ENCODE measurements around the gene CDK8. TPM values are rescaled to one million over a fixed set of nuclear protein-coding genes. Genes with fewer than 3 reads are reported as not detected.

CDK8 gene
- total RNA-seq, 4 donors from 2014 or later: 6.7 to 17.9 (median 15.4) TPM

DNA sequence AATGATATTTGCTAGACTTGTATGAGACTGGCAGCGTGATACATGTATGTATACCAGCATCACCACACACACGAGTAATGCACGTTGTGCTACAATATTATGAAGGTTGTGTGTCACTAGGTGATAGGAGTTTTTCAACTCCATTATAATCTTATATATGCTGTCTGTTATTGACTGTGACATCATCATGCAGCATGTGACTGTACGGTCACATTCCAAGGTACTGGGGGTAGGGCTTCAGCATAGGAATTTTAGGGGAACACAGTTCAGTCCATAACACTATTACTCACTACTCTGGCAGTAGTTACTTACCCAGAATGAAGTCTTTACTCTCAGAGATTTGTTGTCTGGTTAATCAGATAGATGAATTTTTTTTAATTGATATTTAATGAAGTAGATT lies 91.1 kb downstream of the CDK8 start:
- no peak for DNase-seq
- peaks cover 0 to 2% of the 10 kb centered on the region in 2 donors for H3K36me3 ChIP-seq
- H3K4me1 ChIP-seq: no peaks in the 10 kb centered on the region
- no peak overlapping the region for H3K4me3 ChIP-seq
- intact Hi-C loops (cut with DNase I; ENCODE audit: low total_unique reads): no loop called here
- H3K27ac ChIP-seq: no peak overlapping the region
- H3K27me3 ChIP-seq: no peaks in the 10 kb centered on the region
- TF ChIP-seq, protein P1, sequence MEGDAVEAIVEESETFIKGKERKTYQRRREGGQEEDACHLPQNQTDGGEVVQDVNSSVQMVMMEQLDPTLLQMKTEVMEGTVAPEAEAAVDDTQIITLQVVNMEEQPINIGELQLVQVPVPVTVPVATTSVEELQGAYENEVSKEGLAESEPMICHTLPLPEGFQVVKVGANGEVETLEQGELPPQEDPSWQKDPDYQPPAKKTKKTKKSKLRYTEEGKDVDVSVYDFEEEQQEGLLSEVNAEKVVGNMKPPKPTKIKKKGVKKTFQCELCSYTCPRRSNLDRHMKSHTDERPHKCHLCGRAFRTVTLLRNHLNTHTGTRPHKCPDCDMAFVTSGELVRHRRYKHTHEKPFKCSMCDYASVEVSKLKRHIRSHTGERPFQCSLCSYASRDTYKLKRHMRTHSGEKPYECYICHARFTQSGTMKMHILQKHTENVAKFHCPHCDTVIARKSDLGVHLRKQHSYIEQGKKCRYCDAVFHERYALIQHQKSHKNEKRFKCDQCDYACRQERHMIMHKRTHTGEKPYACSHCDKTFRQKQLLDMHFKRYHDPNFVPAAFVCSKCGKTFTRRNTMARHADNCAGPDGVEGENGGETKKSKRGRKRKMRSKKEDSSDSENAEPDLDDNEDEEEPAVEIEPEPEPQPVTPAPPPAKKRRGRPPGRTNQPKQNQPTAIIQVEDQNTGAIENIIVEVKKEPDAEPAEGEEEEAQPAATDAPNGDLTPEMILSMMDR (IDR thresholded peaks at IDR 0.05): no peak
- no peak for TF ChIP-seq POLR2A (IDR thresholded peaks at IDR 0.05)
- no peaks in the 10 kb centered on the region for H3K9me3 ChIP-seq

DNA sequence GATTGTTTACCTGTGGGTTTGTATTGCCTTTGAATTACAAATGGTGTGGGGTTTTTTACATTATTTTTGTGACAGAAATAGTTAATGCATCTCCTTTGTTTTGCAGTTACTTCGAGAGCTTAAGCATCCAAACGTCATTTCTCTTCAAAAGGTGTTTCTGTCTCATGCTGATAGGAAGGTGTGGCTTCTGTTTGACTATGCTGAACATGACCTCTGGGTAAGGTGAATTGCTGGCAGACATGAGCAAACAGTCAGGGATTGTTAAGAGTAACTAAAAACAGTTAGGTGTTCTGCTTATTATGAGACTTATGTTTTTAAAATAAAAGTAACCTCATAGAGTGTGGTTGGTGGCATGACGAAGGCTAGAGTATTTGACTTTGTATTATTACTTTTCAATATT lies 95.0 kb downstream of the CDK8 start:
- Histone ChIP-seq H3K4me3 (no peak overlapping the region), H3K27me3 (no peaks in the 10 kb centered on the region), H3K4me1 (no peaks in the 10 kb centered on the region), H3K27ac (no peak overlapping the region), H3K36me3 (peaks cover 2 to 4% of the 10 kb centered on the region in 2 donors), H3K9me3 (no peaks in the 10 kb centered on the region)
- no peak for TF ChIP-seq POLR2A (IDR thresholded peaks at IDR 0.05)
- TF ChIP-seq, protein P1 (IDR thresholded peaks at IDR 0.05): no peak
- no peak for DNase-seq
- intact Hi-C loops (cut with DNase I; ENCODE audit: low total_unique reads): no loop called here

DNA sequence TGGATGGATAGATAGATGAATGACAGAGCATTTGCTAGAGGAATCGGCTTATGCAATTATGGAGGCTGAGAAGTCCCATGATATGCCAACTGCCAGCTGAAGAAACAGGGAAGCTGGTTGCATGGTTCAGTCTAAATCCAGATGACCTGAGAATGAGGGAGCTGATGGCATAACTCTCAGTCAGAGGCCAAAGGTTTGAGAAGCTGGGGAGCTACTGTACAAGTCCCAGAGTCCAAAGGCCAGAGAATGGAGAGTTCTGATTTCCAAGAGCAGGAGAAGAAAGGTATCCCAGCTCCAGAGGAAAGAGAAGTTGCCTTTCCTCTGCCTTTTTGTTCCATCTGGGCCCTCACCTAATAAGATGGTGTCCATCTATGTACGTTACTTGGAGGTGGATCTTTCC lies 108.3 kb downstream of the CDK8 start:
- TF ChIP-seq, protein P1 (IDR thresholded peaks at IDR 0.05): no peak
- no peak for TF ChIP-seq POLR2A (IDR thresholded peaks at IDR 0.05)
- intact Hi-C loops (cut with DNase I; ENCODE audit: low total_unique reads): no loop called here

DNA sequence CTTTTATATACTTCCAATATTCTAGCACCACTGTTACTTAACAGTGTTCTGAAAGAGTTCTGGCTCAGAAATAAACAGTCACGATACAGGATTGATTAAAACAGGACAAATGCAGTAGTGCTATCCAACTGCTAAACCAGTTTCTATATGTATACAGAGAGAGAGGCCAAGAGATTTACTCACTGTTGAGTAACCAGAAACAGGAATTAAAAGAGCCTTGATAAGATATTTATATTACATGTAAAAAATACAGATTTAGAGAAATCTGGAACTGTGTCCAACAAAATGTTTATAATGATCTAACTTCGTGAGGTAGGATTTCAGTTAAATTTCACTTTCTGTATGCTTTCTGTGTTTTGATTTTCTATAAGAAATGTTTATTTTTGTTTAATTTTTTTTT lies 116.6 kb downstream of the CDK8 start:
- H3K27ac ChIP-seq: no peak overlapping the region
- TF ChIP-seq, protein P1 (IDR thresholded peaks at IDR 0.05): no peak
- TF ChIP-seq POLR2A (IDR thresholded peaks at IDR 0.05): no peak
- H3K9me3 ChIP-seq: no peaks in the 10 kb centered on the region
- no peaks in the 10 kb centered on the region for H3K4me1 ChIP-seq
- DNase-seq: no peak
- no peak overlapping the region for H3K4me3 ChIP-seq
- H3K36me3 ChIP-seq: no peaks in the 10 kb centered on the region
- H3K27me3 ChIP-seq: no peaks in the 10 kb centered on the region
- intact Hi-C loops (cut with DNase I; ENCODE audit: low total_unique reads): no loop called here

More for the DNA sequence above, 108.3 kb downstream of the CDK8 start:
- Histone ChIP-seq H3K4me1 (no peaks in the 10 kb centered on the region), H3K4me3 (no peak overlapping the region), H3K27me3 (no peaks in the 10 kb centered on the region), H3K27ac (no peak overlapping the region), H3K9me3 (no peaks in the 10 kb centered on the region), H3K36me3 (no peaks in the 10 kb centered on the region)
- no peak for DNase-seq

DNA sequence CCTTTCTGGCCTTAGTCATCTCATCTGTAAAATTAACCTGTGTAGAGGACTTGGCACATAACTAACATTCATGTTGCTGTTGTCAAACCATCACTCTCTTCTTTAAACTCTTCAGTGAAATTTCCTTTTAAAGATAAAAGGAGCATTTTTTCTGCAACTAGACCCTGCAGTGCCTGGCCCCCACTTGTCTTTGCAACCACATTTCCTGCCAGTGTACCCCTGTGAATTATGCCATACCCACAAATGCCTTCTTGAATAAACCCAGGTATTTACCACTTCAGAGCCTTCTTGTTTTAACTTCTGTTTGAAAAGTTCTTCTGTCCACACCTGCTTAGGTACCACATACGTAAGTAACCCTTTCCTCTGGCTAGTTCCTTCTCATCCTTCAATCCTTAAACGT lies 118.8 kb downstream of the CDK8 start:
- Histone ChIP-seq H3K27ac (no peak overlapping the region), H3K27me3 (no peaks in the 10 kb centered on the region), H3K4me1 (no peaks in the 10 kb centered on the region), H3K36me3 (no peaks in the 10 kb centered on the region), H3K9me3 (no peaks in the 10 kb centered on the region), H3K4me3 (no peak overlapping the region)
- intact Hi-C loops (cut with DNase I; ENCODE audit: low total_unique reads): no loop called here
- TF ChIP-seq POLR2A (IDR thresholded peaks at IDR 0.05): no peak
- TF ChIP-seq, protein P1 (IDR thresholded peaks at IDR 0.05): no peak
- DNase-seq: no peak
